Measurements from ENCODE around the gene TSPAN19.

DNA sequence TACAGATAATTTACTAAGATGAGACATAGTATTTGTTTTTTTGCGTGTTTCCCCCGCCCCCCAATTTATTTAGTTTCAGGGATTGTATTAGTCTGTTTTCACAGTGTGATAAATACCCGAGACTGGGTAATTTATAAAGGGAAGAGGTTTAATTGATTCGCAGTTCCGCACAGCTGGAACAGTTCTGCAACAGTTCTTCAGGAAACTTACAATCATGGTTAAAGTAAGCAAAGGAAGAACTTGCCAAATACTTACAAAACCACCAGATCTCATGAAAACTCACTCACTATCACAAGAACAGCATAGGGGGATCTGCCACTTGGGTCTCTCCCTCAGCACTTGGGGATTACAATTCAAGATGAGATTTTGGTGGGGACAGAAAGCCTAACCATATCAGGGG, 49.0 kb upstream of the TSPAN19 start:
- TF ChIP-seq, protein P1, sequence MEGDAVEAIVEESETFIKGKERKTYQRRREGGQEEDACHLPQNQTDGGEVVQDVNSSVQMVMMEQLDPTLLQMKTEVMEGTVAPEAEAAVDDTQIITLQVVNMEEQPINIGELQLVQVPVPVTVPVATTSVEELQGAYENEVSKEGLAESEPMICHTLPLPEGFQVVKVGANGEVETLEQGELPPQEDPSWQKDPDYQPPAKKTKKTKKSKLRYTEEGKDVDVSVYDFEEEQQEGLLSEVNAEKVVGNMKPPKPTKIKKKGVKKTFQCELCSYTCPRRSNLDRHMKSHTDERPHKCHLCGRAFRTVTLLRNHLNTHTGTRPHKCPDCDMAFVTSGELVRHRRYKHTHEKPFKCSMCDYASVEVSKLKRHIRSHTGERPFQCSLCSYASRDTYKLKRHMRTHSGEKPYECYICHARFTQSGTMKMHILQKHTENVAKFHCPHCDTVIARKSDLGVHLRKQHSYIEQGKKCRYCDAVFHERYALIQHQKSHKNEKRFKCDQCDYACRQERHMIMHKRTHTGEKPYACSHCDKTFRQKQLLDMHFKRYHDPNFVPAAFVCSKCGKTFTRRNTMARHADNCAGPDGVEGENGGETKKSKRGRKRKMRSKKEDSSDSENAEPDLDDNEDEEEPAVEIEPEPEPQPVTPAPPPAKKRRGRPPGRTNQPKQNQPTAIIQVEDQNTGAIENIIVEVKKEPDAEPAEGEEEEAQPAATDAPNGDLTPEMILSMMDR (IDR thresholded peaks at IDR 0.05; ENCODE audit: insufficient read depth, low read length), result no peak
- TF ChIP-seq POLR2AphosphoS5 (IDR thresholded peaks at IDR 0.05; ENCODE audit: low read depth) (no peak), SPI1 (IDR thresholded peaks at IDR 0.05; ENCODE audit: borderline replicate concordance, low read depth) (no peak)
- TF ChIP-seq, protein P2, sequence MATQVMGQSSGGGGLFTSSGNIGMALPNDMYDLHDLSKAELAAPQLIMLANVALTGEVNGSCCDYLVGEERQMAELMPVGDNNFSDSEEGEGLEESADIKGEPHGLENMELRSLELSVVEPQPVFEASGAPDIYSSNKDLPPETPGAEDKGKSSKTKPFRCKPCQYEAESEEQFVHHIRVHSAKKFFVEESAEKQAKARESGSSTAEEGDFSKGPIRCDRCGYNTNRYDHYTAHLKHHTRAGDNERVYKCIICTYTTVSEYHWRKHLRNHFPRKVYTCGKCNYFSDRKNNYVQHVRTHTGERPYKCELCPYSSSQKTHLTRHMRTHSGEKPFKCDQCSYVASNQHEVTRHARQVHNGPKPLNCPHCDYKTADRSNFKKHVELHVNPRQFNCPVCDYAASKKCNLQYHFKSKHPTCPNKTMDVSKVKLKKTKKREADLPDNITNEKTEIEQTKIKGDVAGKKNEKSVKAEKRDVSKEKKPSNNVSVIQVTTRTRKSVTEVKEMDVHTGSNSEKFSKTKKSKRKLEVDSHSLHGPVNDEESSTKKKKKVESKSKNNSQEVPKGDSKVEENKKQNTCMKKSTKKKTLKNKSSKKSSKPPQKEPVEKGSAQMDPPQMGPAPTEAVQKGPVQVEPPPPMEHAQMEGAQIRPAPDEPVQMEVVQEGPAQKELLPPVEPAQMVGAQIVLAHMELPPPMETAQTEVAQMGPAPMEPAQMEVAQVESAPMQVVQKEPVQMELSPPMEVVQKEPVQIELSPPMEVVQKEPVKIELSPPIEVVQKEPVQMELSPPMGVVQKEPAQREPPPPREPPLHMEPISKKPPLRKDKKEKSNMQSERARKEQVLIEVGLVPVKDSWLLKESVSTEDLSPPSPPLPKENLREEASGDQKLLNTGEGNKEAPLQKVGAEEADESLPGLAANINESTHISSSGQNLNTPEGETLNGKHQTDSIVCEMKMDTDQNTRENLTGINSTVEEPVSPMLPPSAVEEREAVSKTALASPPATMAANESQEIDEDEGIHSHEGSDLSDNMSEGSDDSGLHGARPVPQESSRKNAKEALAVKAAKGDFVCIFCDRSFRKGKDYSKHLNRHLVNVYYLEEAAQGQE (IDR thresholded peaks at IDR 0.05; ENCODE audit: insufficient replicate concordance, low read depth), result no peak

All from HL-60 (cell line).